HUES6 (cell line): ENCODE measurements around the gene SPINT1.

Experiments
- H3K27ac ChIP-seq: 2 replicates; pipeline ENCODE4 v1.7.0; 2013; ENCODE audit warnings: low read depth, mild to moderate bottlenecking, low read length, inconsistent platforms
- H3K27me3 ChIP-seq: 2 replicates; pipeline ENCODE4 v1.6.1; 2013; ENCODE audit warnings: low read length; ENCODE audit not compliant: control insufficient read depth, insufficient read depth
- H3K36me3 ChIP-seq: 2 replicates; pipeline ENCODE4 v1.6.1; 2013; ENCODE audit warnings: low read length; ENCODE audit not compliant: control insufficient read depth, insufficient read depth
- H3K4me1 ChIP-seq: 2 replicates; pipeline ENCODE4 v1.6.1; 2013; ENCODE audit warnings: low read length; ENCODE audit not compliant: control insufficient read depth, insufficient read depth
- H3K4me3 ChIP-seq: 2 replicates; pipeline ENCODE4 v1.5.1; 2013; ENCODE audit warnings: low read depth, low read length
- H3K9ac ChIP-seq: one replicate; pipeline ENCODE4 v1.6.1; 2013; ENCODE audit warnings: mild to moderate bottlenecking, low read length
- H3K9me3 ChIP-seq: 2 replicates; pipeline ENCODE4 v1.6.1; 2013; ENCODE audit warnings: low read depth, low read length; ENCODE audit not compliant: control insufficient read depth, insufficient read depth

Gene SPINT1

GRCh38 chr15:40877694-40878093 is 33.8 kb downstream of the SPINT1 start:
- H3K36me3 ChIP-seq: no peaks in the 10 kb centered on the region
- H3K27me3 ChIP-seq: peaks cover 13% of the 10 kb centered on the region
- no peak overlapping the region for H3K4me3 ChIP-seq

GRCh38 chr15:40878785-40879184 is 34.9 kb downstream of the SPINT1 start:
- H3K27ac ChIP-seq: no peak overlapping the region

More at GRCh38 chr15:40877694-40878093, 33.8 kb downstream of the SPINT1 start:
- Histone ChIP-seq H3K27ac (no peak overlapping the region), H3K9me3 (no peaks in the 10 kb centered on the region; the same call in 1 of the 2 replicates), H3K4me1 (peaks cover 18% of the 10 kb centered on the region), H3K9ac (no peak overlapping the region)

GRCh38 chr15:40879609-40880008 is 35.8 kb downstream of the SPINT1 start:
- Histone ChIP-seq H3K27ac (no peak overlapping the region), H3K4me3 (no peak overlapping the region), H3K9ac (no peak overlapping the region), H3K36me3 (no peaks in the 10 kb centered on the region), H3K4me1 (peaks cover 6% of the 10 kb centered on the region), H3K27me3 (peaks cover 1% of the 10 kb centered on the region), H3K9me3 (peaks cover 4% of the 10 kb centered on the region; the same call in 1 of the 2 replicates)

More at GRCh38 chr15:40878785-40879184, 34.9 kb downstream of the SPINT1 start:
- Histone ChIP-seq H3K4me3 (no peak overlapping the region), H3K36me3 (no peaks in the 10 kb centered on the region), H3K4me1 (peaks cover 9% of the 10 kb centered on the region), H3K9me3 (peaks cover 4% of the 10 kb centered on the region; the same call in 1 of the 2 replicates), H3K9ac (no peak overlapping the region), H3K27me3 (peaks cover 7% of the 10 kb centered on the region)

- Histone ChIP-seq H3K36me3 (no peaks in the 10 kb centered on the region), H3K27ac (no peak overlapping the region), H3K27me3 (no peaks in the 10 kb centered on the region), H3K4me3 (no peak overlapping the region), H3K9me3 (peaks cover 4% of the 10 kb centered on the region; the same call in 1 of the 2 replicates), H3K4me1 (peaks cover 6% of the 10 kb centered on the region), H3K9ac (no peak overlapping the region)
These were observed 37.5 kb downstream of the SPINT1 start for GRCh38 chr15:40881351-40881750.

- Histone ChIP-seq H3K36me3 (no peaks in the 10 kb centered on the region), H3K27me3 (no peaks in the 10 kb centered on the region), H3K9me3 (peaks cover 4% of the 10 kb centered on the region; the same call in 1 of the 2 replicates), H3K4me1 (no peaks in the 10 kb centered on the region), H3K4me3 (no peak overlapping the region), H3K27ac (no peak overlapping the region), H3K9ac (no peak overlapping the region)
These were observed 42.7 kb downstream of the SPINT1 start for GRCh38 chr15:40886586-40886985.

GRCh38 chr15:40889112-40889511 is 45.3 kb downstream of the SPINT1 start:
- Histone ChIP-seq H3K4me3 (no peak overlapping the region), H3K4me1 (no peaks in the 10 kb centered on the region), H3K27ac (no peak overlapping the region), H3K9me3 (no peaks in the 10 kb centered on the region), H3K27me3 (peaks cover 16% of the 10 kb centered on the region), H3K9ac (no peak overlapping the region), H3K36me3 (no peaks in the 10 kb centered on the region)

- no peak overlapping the region for H3K27ac ChIP-seq
- H3K4me3 ChIP-seq: no peak overlapping the region
- no peaks in the 10 kb centered on the region for H3K9me3 ChIP-seq
- peaks cover 6% of the 10 kb centered on the region for H3K36me3 ChIP-seq
- H3K27me3 ChIP-seq: peaks cover 16% of the 10 kb centered on the region
- peaks cover 6% of the 10 kb centered on the region for H3K4me1 ChIP-seq
- no peak overlapping the region for H3K9ac ChIP-seq
These were observed 47.3 kb downstream of the SPINT1 start for GRCh38 chr15:40891138-40891537.

GRCh38 chr15:40891810-40892446 is 48.1 kb downstream of the SPINT1 start:
- Histone ChIP-seq H3K4me1 (peaks cover 6% of the 10 kb centered on the region), H3K27ac (no peak overlapping the region), H3K27me3 (peaks cover 16% of the 10 kb centered on the region), H3K36me3 (peaks cover 9% of the 10 kb centered on the region), H3K4me3 (no peak overlapping the region), H3K9me3 (no peaks in the 10 kb centered on the region), H3K9ac (no peak overlapping the region)

- H3K9me3 ChIP-seq: no peaks in the 10 kb centered on the region
- peaks cover 16% of the 10 kb centered on the region for H3K27me3 ChIP-seq
- H3K27ac ChIP-seq: no peak overlapping the region
- no peak overlapping the region for H3K9ac ChIP-seq
- H3K4me1 ChIP-seq: peaks cover 6% of the 10 kb centered on the region
- H3K4me3 ChIP-seq: no peak overlapping the region
- peaks cover 14% of the 10 kb centered on the region for H3K36me3 ChIP-seq
These were observed 48.7 kb downstream of the SPINT1 start for GRCh38 chr15:40892447-40893012.

- Histone ChIP-seq H3K36me3 (peaks cover 16% of the 10 kb centered on the region), H3K9ac (no peak overlapping the region), H3K9me3 (no peaks in the 10 kb centered on the region), H3K27ac (no peak overlapping the region), H3K27me3 (peaks cover 16% of the 10 kb centered on the region), H3K4me1 (peaks cover 6% of the 10 kb centered on the region), H3K4me3 (peak overlapping the region; percentile 66)
These were observed 49.3 kb downstream of the SPINT1 start for GRCh38 chr15:40893019-40893670.
